T-helper 2 cell treated with Interferon-gamma antibody and Interleukin-4, amounts not matched to agents 5 μg/mL and 100 μg/mL, for 36 hours (primary cell): ENCODE data around the gene FREY1.
"Not testable (repeated sequence)": the region's sequence is repeated elsewhere in the genome, so short reads cannot be mapped to it uniquely, and the experiment has no call there.

Experiments
- DNase-seq: peaks from one replicate; pipeline ENCODE4 v3.0.0; 2021; ENCODE audit warnings: low spot score
- H3K27ac Mint-ChIP-seq: one replicate; pipeline ENCODE4 v1.8.0; 2021; ENCODE audit warnings: mild to moderate bottlenecking, mixed read lengths
- H3K27me3 Mint-ChIP-seq: one replicate; pipeline ENCODE4 v1.8.0; 2021; ENCODE audit warnings: low read depth, mixed read lengths
- H3K36me3 Mint-ChIP-seq: one replicate; pipeline ENCODE4 v1.8.0; 2021; ENCODE audit warnings: low read depth, mixed read lengths
- H3K4me1 Mint-ChIP-seq: one replicate; pipeline ENCODE4 v1.8.0; 2021; ENCODE audit warnings: low read depth, mixed read lengths
- H3K4me3 Mint-ChIP-seq: one replicate; pipeline ENCODE4 v1.8.0; 2022; ENCODE audit warnings: mild to moderate bottlenecking, moderate library complexity, mixed read lengths
- H3K9me3 Mint-ChIP-seq: one replicate; pipeline ENCODE4 v1.8.0; 2021; ENCODE audit warnings: mixed read lengths

Gene FREY1

DNA sequence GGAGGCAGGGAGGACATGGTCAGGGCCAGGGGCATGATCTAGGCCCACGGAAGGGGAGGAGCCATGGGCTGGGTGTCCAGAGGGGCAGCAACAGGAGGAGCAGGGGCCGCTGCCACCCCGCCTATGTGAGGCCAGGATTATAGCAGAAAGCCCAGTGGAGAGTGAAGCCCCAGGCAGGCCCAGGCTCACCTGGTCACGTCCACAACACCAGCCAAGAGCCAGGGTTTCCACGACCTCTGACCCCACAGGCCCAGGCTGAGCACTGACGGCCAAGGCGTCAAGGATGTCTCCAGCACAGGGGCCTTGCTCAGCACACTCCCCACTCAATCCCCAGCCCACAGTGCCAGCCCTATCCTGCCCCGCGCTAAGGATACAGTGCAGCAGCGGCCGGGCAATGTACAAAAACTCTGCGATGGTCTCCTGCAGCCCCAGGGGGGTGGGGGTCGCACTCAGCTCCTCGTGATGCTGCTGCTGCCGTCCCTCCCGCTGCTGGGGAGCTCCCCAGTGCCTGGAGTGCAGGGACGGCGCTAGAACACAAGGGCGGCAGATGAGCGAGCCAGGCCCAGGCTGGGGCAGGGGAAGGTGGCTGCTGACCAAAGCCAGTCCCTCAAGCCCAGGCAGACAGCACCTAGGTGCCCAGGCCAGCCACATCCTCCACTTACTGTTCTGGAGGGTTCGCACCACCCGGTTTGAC is 7.0 kb upstream of the FREY1 start:
- Mint-ChIP-seq H3K27me3 (no peaks in the 10 kb centered on the region), H3K27ac (no peak overlapping the region), H3K36me3 (peaks cover 24% of the 10 kb centered on the region), H3K4me3 (no peak overlapping the region), H3K4me1 (peaks cover 17% of the 10 kb centered on the region), H3K9me3 (no peaks in the 10 kb centered on the region)
- no peak for DNase-seq

DNA sequence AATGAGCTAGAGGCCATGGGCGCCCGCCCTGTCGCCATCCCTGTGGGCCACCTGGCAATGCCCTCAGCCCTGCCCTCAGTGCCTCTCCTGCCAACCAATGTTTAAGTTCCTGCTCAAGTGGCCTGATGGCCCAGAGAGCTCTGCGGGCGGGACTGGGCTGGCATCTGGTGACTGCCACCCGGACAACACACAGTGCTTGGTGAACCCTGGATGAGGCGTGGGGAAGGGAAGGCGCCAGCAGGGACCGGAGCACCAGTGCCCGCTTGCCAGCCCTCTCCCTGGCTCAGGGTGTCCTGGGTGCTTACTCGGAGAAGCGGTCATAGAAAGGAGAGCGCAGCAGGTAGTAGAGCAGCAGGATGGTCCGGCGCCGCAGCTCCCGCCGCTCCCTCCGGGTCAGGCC is 6.4 kb upstream of the FREY1 start:
- Mint-ChIP-seq H3K4me1 (peaks cover 12% of the 10 kb centered on the region), H3K9me3 (no peaks in the 10 kb centered on the region), H3K4me3 (no peak overlapping the region), H3K27me3 (no peaks in the 10 kb centered on the region), H3K36me3 (peaks cover 24% of the 10 kb centered on the region), H3K27ac (no peak overlapping the region)
- no peak for DNase-seq

GRCh38 chr11:45910623-45911022 is 3.6 kb upstream of the FREY1 start:
- no peaks in the 10 kb centered on the region for H3K9me3 Mint-ChIP-seq
- H3K36me3 Mint-ChIP-seq: peaks cover 16% of the 10 kb centered on the region
- no peak overlapping the region for H3K4me3 Mint-ChIP-seq
- peaks cover 2% of the 10 kb centered on the region for H3K4me1 Mint-ChIP-seq
- H3K27ac Mint-ChIP-seq: no peak overlapping the region
- no peaks in the 10 kb centered on the region for H3K27me3 Mint-ChIP-seq
- DNase-seq: no peak

- H3K9me3 Mint-ChIP-seq: no peaks in the 10 kb centered on the region
- H3K27ac Mint-ChIP-seq: no peak overlapping the region
- no peak for DNase-seq
- no peak overlapping the region for H3K4me3 Mint-ChIP-seq
- H3K36me3 Mint-ChIP-seq: peaks cover 15% of the 10 kb centered on the region
- peaks cover 2% of the 10 kb centered on the region for H3K4me1 Mint-ChIP-seq
- H3K27me3 Mint-ChIP-seq: no peaks in the 10 kb centered on the region
Observed at GRCh38 chr11:45909594-45910475, 2.8 kb upstream of the FREY1 start.

GRCh38 chr11:45907911-45908370 is 870 bp upstream of the FREY1 start:
- no peaks in the 10 kb centered on the region for H3K9me3 Mint-ChIP-seq
- H3K36me3 Mint-ChIP-seq: peaks cover 9% of the 10 kb centered on the region
- H3K4me1 Mint-ChIP-seq: peaks cover 2% of the 10 kb centered on the region
- DNase-seq: no peak
- H3K27ac Mint-ChIP-seq: no peak overlapping the region
- H3K4me3 Mint-ChIP-seq: no peak overlapping the region
- H3K27me3 Mint-ChIP-seq: no peaks in the 10 kb centered on the region

GRCh38 chr11:45906096-45906682 is 882 bp downstream of the FREY1 start:
- no peak for DNase-seq
- peaks cover 2% of the 10 kb centered on the region for H3K4me1 Mint-ChIP-seq
- no peak overlapping the region for H3K27ac Mint-ChIP-seq
- no peaks in the 10 kb centered on the region for H3K9me3 Mint-ChIP-seq
- H3K4me3 Mint-ChIP-seq: no peak overlapping the region
- peaks cover 5% of the 10 kb centered on the region for H3K27me3 Mint-ChIP-seq
- H3K36me3 Mint-ChIP-seq: peaks cover 6% of the 10 kb centered on the region

- H3K4me3 Mint-ChIP-seq, H3K9me3 Mint-ChIP-seq, H3K4me1 Mint-ChIP-seq, H3K27ac Mint-ChIP-seq, H3K36me3 Mint-ChIP-seq, DNase-seq: not testable (repeated sequence)
- peaks cover 11% of the 10 kb centered on the region for H3K27me3 Mint-ChIP-seq
Observed at GRCh38 chr11:45905576-45905975, 1.5 kb downstream of the FREY1 start.

GRCh38 chr11:45905095-45905494 is 2.0 kb downstream of the FREY1 start:
- no peaks in the 10 kb centered on the region for H3K36me3 Mint-ChIP-seq
- peaks cover 2% of the 10 kb centered on the region for H3K4me1 Mint-ChIP-seq
- no peak overlapping the region for H3K4me3 Mint-ChIP-seq
- H3K9me3 Mint-ChIP-seq: no peaks in the 10 kb centered on the region
- H3K27me3 Mint-ChIP-seq: peaks cover 14% of the 10 kb centered on the region
- DNase-seq: no peak
- H3K27ac Mint-ChIP-seq: no peak overlapping the region

DNA sequence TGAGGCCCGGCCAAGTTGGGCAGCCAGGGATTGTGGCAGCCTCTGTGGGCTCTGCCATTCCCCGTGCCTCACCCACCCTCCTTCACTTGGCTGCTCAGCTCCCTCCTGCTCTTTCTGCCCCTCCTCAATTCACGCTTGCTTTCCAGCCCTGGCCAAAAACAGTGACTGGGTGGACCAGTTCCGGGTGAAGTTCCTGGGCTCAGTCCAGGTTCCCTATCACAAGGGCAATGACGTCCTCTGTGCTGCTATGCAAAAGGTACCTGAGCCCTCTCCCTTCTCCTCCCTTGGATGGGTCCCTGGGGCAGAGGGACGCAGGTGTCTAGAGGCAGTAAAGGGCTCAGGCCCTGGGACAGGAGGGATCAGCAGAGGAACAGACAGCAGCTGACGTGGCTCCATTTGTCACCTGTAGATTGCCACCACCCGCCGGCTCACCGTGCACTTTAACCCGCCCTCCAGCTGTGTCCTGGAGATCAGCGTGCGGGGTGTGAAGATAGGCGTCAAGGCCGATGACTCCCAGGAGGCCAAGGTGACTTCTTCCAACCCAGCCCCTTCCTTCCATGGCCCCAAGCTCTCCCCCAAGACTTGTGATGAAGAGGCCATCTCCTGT is 2.7 kb downstream of the FREY1 start:
- Mint-ChIP-seq H3K4me1 (peaks cover 2% of the 10 kb centered on the region), H3K27ac (no peak overlapping the region), H3K4me3 (no peak overlapping the region), H3K27me3 (peaks cover 15% of the 10 kb centered on the region), H3K9me3 (no peaks in the 10 kb centered on the region), H3K36me3 (no peaks in the 10 kb centered on the region)
- no peak for DNase-seq

DNA sequence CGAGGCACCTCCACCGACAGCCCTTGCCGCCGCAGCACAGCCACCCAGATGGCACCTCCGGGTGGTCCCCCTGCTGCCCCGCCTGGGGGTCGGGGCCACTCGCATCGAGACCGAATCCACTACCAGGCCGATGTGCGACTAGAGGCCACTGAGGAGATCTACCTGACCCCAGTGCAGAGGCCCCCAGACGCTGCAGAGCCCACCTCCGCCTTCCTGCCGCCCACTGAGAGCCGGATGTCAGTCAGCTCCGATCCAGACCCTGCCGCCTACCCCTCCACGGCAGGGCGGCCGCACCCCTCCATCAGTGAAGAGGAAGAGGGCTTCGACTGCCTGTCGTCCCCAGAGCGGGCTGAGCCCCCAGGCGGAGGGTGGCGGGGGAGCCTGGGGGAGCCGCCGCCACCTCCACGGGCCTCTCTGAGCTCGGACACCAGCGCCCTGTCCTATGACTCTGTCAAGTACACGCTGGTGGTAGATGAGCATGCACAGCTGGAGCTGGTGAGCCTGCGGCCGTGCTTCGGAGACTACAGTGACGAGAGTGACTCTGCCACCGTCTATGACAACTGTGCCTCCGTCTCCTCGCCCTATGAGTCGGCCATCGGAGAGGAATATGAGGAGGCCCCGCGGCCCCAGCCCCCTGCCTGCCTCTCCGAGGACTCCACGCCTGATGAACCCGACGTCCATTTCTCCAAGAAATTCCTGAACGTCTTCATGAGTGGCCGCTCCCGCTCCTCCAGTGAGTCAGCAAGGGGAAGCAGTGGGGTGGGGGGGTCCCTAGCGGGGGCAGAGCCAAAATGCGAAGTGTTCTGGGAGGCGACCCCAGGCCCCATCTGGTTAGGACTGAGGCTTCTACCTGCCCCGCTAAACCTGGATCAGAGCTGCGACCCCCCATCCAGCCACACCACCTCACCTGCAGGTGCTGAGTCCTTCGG is 4.4 kb downstream of the FREY1 start:
- Mint-ChIP-seq H3K4me3 (no peak overlapping the region), H3K4me1 (peaks cover 2% of the 10 kb centered on the region), H3K36me3 (no peaks in the 10 kb centered on the region), H3K9me3 (no peaks in the 10 kb centered on the region), H3K27me3 (peaks cover 25% of the 10 kb centered on the region), H3K27ac (no peak overlapping the region)
- DNase-seq: no peak

- no peak for DNase-seq
- Mint-ChIP-seq H3K4me1 (peaks cover 2% of the 10 kb centered on the region), H3K27me3 (peaks cover 27% of the 10 kb centered on the region), H3K4me3 (no peak overlapping the region), H3K9me3 (no peaks in the 10 kb centered on the region), H3K36me3 (no peaks in the 10 kb centered on the region), H3K27ac (no peak overlapping the region)
Observed at GRCh38 chr11:45901626-45902025, 5.4 kb downstream of the FREY1 start.

DNA sequence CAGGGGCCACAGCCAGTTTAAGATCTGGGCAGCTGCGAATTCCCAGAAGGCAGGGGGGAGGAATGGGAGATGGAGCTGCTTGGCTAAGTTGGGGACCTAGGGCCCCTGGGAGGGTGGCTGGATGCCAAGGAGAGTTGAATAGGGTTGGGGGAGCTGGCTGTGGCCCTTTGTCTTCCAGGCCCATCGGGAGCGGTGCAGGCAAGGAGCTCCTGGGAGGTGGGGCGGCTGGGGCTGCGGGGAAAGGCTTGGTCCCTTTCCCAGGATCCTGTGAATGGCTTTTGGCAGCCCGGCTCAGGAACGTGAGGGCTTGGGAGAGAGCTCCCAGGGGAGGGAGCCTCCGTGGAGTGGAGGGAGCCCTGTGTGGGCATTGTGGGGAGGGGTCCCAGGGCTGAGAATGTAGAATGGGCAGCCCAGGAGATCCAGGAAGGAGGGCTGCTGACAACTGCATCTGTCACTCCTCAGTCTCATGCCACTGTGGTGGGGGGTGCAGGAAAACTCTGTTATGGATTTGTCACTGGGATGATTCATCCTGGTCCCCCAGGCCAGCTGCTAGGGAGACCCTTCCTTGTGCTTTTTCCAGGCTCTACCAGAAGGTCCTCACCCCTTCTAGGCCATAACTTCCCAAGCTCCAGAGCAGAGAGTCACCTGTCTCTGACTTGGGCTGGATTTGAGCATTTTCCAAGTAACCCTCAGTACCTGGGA is 6.0 kb downstream of the FREY1 start:
- H3K27me3 Mint-ChIP-seq: peaks cover 27% of the 10 kb centered on the region
- no peak overlapping the region for H3K27ac Mint-ChIP-seq
- H3K4me3 Mint-ChIP-seq: peak overlapping the region; percentile 25
- no peak for DNase-seq
- no peaks in the 10 kb centered on the region for H3K9me3 Mint-ChIP-seq
- H3K36me3 Mint-ChIP-seq: no peaks in the 10 kb centered on the region
- H3K4me1 Mint-ChIP-seq: no peaks in the 10 kb centered on the region
